ENCODE results near the gene NDE1. TPM values are rescaled to one million over a fixed set of nuclear protein-coding genes. Genes with fewer than 3 reads are reported as not detected.
"Not testable (repeated sequence)": the region's sequence is repeated elsewhere in the genome, so short reads cannot be mapped to it uniquely, and the experiment has no call there.

NDE1 gene
- total RNA-seq, 6 donors from 2014 or later = 19.5 to 63.9 (median 37.0) TPM

DNA sequence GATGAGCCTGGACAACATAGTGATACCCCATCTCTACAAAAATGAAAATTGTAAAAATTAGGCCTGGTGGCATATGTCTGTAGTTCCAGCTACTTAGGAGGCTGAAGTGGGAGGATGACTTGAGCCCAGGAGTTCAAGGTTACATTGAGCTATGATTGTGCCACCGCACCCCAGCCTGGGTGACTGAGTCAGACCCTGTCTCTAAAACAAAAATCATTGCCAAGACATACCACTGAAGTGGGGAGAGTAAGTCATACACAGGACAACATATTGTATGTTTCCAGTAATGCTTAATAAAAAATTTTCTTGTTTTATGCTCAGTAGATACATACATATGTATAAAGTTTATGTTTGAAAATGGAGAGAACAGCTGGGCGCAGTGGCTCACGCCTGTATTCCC lies 39.2 kb downstream of the NDE1 start:
- Histone ChIP-seq H3K4me3 (no peak overlapping the region), H3K36me3 (peaks cover 12 to 84% (median 65%) of the 10 kb centered on the region in 4 donors), H3K9me3 (no peaks in the 10 kb centered on the region), H3K4me1 (no peaks in the 10 kb centered on the region), H3K27ac (no peak overlapping the region), H3K27me3 (no peaks in the 10 kb centered on the region)
- DNase-seq (no peak), ATAC-seq (ENCODE audit: low FRiP score in 2 of 2) (no peak)
- WGBS, 2 donors = 91 to 92% methylated on average over 3 of the region's 3 CpGs
- TF ChIP-seq CTCF (IDR thresholded peaks at IDR 0.05) = no peak
- no peak for TF ChIP-seq POLR2AphosphoS5 (IDR thresholded peaks at IDR 0.05)
- TF ChIP-seq EP300 (IDR thresholded peaks at IDR 0.05) = no peak
- no peak for TF ChIP-seq POLR2A (IDR thresholded peaks at IDR 0.05)

GRCh38 chr16:15690296-15690695 lies 40.3 kb downstream of the NDE1 start:
- no peak for ATAC-seq (ENCODE audit: low FRiP score in 2 of 2)
- TF ChIP-seq EP300 (IDR thresholded peaks at IDR 0.05) (no peak), POLR2AphosphoS5 (IDR thresholded peaks at IDR 0.05) (no peak), CTCF (IDR thresholded peaks at IDR 0.05) (no peak), POLR2A (IDR thresholded peaks at IDR 0.05) (no peak)
- Histone ChIP-seq H3K27ac (no peak overlapping the region), H3K27me3 (no peaks in the 10 kb centered on the region), H3K4me3 (no peak overlapping the region), H3K9me3 (no peaks in the 10 kb centered on the region), H3K4me1 (no peaks in the 10 kb centered on the region), H3K36me3 (peaks cover 14 to 87% (median 69%) of the 10 kb centered on the region in 4 donors)
- no peak for DNase-seq
- 95% methylated on average over 3 of the region's 3 CpGs for WGBS, 2 donors

- H3K4me3 ChIP-seq = no peak overlapping the region
- peaks cover 14 to 90% (median 71%) of the 10 kb centered on the region in 4 donors for H3K36me3 ChIP-seq
- no peaks in the 10 kb centered on the region for H3K9me3 ChIP-seq
- ATAC-seq (ENCODE audit: low FRiP score in 2 of 2) (no peak), DNase-seq (peak in 1 of 2 donors; percentile 37)
- H3K27me3 ChIP-seq = no peaks in the 10 kb centered on the region
- TF ChIP-seq POLR2A (IDR thresholded peaks at IDR 0.05) (no peak), POLR2AphosphoS5 (IDR thresholded peaks at IDR 0.05) (no peak), EP300 (IDR thresholded peaks at IDR 0.05) (no peak), CTCF (IDR thresholded peaks at IDR 0.05) (no peak)
- no peaks in the 10 kb centered on the region for H3K4me1 ChIP-seq
- no peak overlapping the region for H3K27ac ChIP-seq
- WGBS, 2 donors = 93 to 95% methylated on average over 10 of the region's 10 CpGs
Measured at GRCh38 chr16:15691046-15691445, 41.0 kb downstream of the NDE1 start.

- not testable (repeated sequence) for H3K9me3 ChIP-seq; H3K4me3 ChIP-seq; H3K4me1 ChIP-seq; H3K27me3 ChIP-seq; ATAC-seq (ENCODE audit: low FRiP score in 2 of 2); H3K27ac ChIP-seq; DNase-seq
- peaks cover 13 to 90% (median 80%) of the 10 kb centered on the region in 4 donors for H3K36me3 ChIP-seq
- 86 to 100% methylated on average over 1 of the region's 1 CpG for WGBS, 2 donors
Measured at GRCh38 chr16:15692508-15692907, 42.5 kb downstream of the NDE1 start.

GRCh38 chr16:15694499-15694898 lies 44.5 kb downstream of the NDE1 start:
- Histone ChIP-seq H3K9me3 (no peaks in the 10 kb centered on the region), H3K4me3 (no peak overlapping the region), H3K27me3 (no peaks in the 10 kb centered on the region), H3K4me1 (no peaks in the 10 kb centered on the region), H3K36me3 (peaks cover 16 to 94% (median 85%) of the 10 kb centered on the region in 4 donors), H3K27ac (no peak overlapping the region)
- ATAC-seq (ENCODE audit: low FRiP score in 2 of 2) = no peak
- DNase-seq = no peak
- TF ChIP-seq CTCF (IDR thresholded peaks at IDR 0.05) = no peak
- no peak for TF ChIP-seq POLR2A (IDR thresholded peaks at IDR 0.05)
- TF ChIP-seq POLR2AphosphoS5 (IDR thresholded peaks at IDR 0.05) = no peak
- TF ChIP-seq EP300 (IDR thresholded peaks at IDR 0.05) = no peak
- WGBS, 2 donors = 86 to 87% methylated on average over 4 to 5 of the region's 5 CpGs
